Glutamatergic neuron (in vitro differentiated cells): ENCODE measurements around the gene BORCS5. TPM values are rescaled to one million over a fixed set of nuclear protein-coding genes. Genes with fewer than 3 reads are reported as not detected.

Source experiments
- DNase-seq: peaks from one replicate; pipeline ENCODE4 v3.0.0; 2022
- H3K27ac Mint-ChIP-seq: one replicate; pipeline ENCODE4 v1.8.0; 2020; ENCODE audit warnings: mild to moderate bottlenecking, mixed read lengths, inconsistent platforms; ENCODE audit not compliant: unreplicated experiment
- H3K27me3 Mint-ChIP-seq: one replicate; pipeline ENCODE4 v1.8.0; 2020; ENCODE audit warnings: mild to moderate bottlenecking, moderate library complexity, mixed read lengths, inconsistent platforms; ENCODE audit not compliant: unreplicated experiment
- H3K36me3 Mint-ChIP-seq: one replicate; pipeline ENCODE4 v1.8.0; 2020; ENCODE audit warnings: mild to moderate bottlenecking, mixed read lengths, inconsistent platforms; ENCODE audit not compliant: unreplicated experiment
- H3K4me1 Mint-ChIP-seq: one replicate; pipeline ENCODE4 v1.8.0; 2020; ENCODE audit warnings: mild to moderate bottlenecking, low read depth, mixed read lengths, inconsistent platforms; ENCODE audit not compliant: unreplicated experiment
- H3K4me3 Mint-ChIP-seq: one replicate; pipeline ENCODE4 v1.8.0; 2020; ENCODE audit warnings: mild to moderate bottlenecking, mixed read lengths, inconsistent platforms; ENCODE audit not compliant: unreplicated experiment
- H3K9me3 Mint-ChIP-seq: one replicate; pipeline ENCODE4 v1.8.0; 2020; ENCODE audit warnings: mild to moderate bottlenecking, moderate library complexity, mixed read lengths, inconsistent platforms; ENCODE audit not compliant: unreplicated experiment
- total RNA-seq: library from RNA; stranded (reverse); fragmentation: NEBNext Ultra II Directional; extraction: Animal tissue kit (Norgen Biotek cat#: 25700); gene quantifications from one replicate; pipeline ENCODE4 v1.2.1, GENCODE V29; 2021; ENCODE audit not compliant: unreplicated experiment
- TF ChIP-seq, protein P1 (sequence below): fragments of 200-600 bp; sonication (generic); IDR thresholded peaks from one replicate; pipeline ENCODE4 v1.5.0; 2021; ENCODE audit not compliant: partially characterized antibody, unreplicated experiment

BORCS5 gene
- total RNA-seq, 1 donor from 2014 or later = 30.2 TPM

DNA sequence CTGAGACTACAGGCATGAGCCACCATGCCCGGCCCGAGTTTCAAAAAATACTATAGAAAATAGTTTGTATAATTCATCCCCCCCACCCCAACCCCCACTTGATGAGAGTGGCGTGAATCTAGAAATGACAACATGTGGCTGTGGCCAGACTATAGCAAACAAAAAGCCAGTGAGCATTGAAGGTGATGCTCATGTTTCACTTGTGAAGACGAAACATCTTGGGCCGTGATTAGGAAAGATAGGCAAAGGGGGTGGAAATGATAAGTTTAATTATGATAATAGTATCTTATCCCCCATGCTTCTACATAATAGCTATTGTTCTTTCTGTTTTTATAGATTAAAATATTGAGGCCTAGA, 8.5 kb downstream of the BORCS5 start:
- no peaks in the 10 kb centered on the region for H3K36me3 Mint-ChIP-seq
- H3K4me1 Mint-ChIP-seq = peaks cover 10% of the 10 kb centered on the region
- H3K9me3 Mint-ChIP-seq = no peaks in the 10 kb centered on the region
- no peak overlapping the region for H3K4me3 Mint-ChIP-seq
- no peaks in the 10 kb centered on the region for H3K27me3 Mint-ChIP-seq
- TF ChIP-seq, protein P1, sequence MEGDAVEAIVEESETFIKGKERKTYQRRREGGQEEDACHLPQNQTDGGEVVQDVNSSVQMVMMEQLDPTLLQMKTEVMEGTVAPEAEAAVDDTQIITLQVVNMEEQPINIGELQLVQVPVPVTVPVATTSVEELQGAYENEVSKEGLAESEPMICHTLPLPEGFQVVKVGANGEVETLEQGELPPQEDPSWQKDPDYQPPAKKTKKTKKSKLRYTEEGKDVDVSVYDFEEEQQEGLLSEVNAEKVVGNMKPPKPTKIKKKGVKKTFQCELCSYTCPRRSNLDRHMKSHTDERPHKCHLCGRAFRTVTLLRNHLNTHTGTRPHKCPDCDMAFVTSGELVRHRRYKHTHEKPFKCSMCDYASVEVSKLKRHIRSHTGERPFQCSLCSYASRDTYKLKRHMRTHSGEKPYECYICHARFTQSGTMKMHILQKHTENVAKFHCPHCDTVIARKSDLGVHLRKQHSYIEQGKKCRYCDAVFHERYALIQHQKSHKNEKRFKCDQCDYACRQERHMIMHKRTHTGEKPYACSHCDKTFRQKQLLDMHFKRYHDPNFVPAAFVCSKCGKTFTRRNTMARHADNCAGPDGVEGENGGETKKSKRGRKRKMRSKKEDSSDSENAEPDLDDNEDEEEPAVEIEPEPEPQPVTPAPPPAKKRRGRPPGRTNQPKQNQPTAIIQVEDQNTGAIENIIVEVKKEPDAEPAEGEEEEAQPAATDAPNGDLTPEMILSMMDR = no peak
- DNase-seq = no peak
- peak overlapping the region; percentile 34 for H3K27ac Mint-ChIP-seq

DNA sequence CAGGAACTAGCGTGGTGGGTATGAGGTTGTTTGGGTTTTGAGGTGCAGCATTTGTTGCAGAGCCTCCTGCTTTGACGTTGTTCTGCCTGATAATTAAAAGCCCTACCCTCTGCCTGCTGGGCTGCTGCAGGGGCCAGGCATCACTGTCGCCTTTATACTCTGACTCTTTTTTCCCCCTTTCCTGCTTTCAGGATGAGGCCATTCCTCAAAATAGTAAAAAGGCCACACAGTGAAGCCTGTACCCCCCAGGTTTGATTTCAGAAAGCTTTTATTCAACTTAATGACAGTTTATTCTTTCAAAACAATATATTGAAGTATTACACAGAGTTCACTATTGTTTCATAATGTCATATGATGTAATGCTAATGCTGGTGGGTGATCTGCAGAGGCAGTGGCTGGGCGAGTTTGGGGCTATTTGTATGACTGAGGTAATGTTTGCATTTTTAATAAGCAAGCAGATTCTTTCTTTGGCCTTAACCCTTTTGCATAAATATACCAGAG, 9.1 kb downstream of the BORCS5 start:
- Mint-ChIP-seq H3K27me3 (no peaks in the 10 kb centered on the region), H3K4me3 (no peak overlapping the region), H3K27ac (peak overlapping the region; percentile 34), H3K36me3 (no peaks in the 10 kb centered on the region), H3K9me3 (no peaks in the 10 kb centered on the region), H3K4me1 (peaks cover 10% of the 10 kb centered on the region)
- TF ChIP-seq, protein P1 = no peak
- DNase-seq = no peak

DNA sequence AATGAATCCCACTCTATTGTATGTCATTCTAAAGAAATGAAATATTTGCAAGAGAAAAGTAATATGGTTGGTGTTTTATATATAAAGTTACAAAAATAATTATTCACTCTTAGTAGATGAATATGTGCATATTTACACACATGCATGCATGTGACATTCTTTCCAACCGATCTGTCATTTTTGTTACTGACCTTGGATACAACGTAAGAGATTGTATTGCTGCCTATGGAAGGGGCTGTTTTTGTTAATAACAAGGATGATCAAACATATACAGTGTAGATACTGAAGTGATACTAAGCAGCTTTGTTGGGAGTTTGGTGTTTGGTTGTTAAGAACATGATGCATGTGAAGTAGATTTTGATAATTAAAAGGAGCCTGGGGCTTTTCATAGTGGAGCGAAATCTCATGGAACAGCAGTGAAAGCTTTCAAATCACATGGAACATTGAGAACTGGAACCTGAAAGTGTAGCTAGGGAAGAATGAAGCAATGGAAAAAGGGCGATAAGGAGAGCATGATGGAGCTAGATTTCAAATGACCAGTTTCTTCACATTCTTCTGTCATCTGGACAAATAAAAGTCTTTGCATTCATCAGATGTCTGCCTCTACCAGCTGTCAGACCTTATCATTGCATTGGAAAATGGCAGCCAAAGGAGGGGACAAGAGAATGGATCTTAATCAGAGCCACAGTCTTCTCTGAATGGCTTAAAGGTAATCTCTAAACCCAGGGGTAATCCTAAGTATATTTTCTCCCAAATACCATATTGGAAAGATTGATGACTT, 10.0 kb downstream of the BORCS5 start:
- Mint-ChIP-seq H3K4me3 (no peak overlapping the region), H3K4me1 (peaks cover 10% of the 10 kb centered on the region), H3K36me3 (no peaks in the 10 kb centered on the region), H3K9me3 (no peaks in the 10 kb centered on the region), H3K27ac (no peak overlapping the region), H3K27me3 (no peaks in the 10 kb centered on the region)
- TF ChIP-seq, protein P1 = no peak
- DNase-seq = no peak

DNA sequence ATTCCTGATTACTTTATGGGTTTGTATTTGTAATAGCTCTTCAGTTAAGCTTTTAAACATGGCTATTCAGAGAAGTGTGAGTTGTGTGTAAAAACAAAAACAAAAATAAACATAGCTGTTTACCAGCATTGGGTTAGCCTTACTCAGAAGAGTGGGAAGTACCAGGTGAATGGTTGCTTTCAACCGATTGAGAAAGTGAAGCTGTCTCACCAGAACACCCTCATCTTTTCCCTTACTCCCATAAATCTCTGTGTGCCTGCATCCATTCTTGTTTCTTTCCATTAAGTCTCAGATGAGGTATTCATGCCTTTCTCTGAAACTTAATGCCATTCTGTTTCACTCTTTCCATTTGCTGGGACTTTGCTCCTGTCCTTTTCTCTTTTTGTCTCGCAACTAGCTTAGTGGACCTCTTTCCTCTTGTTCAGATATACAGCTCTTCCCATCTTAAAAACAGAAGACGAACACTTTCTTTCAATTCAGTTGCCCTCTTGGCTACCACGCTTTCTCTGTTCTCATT, 10.7 kb downstream of the BORCS5 start:
- Mint-ChIP-seq H3K4me1 (peaks cover 10% of the 10 kb centered on the region), H3K36me3 (no peaks in the 10 kb centered on the region), H3K27ac (no peak overlapping the region), H3K4me3 (no peak overlapping the region), H3K9me3 (no peaks in the 10 kb centered on the region), H3K27me3 (no peaks in the 10 kb centered on the region)
- TF ChIP-seq, protein P1 = no peak
- no peak for DNase-seq
